Left kidney (tissue), 2 donors: ENCODE results near the gene YBX2. TPM values are rescaled to one million over a fixed set of nuclear protein-coding genes. Genes with fewer than 3 reads are reported as not detected.
"Not testable (repeated sequence)": the region's sequence is repeated elsewhere in the genome, so short reads cannot be mapped to it uniquely, and the experiment has no call there.

Experiments
- DNase-seq: peaks from one replicate; pipeline ENCODE4 v3.0.0-alpha.2; 2013
- polyA plus RNA-seq: library from polyadenylated mRNA; unstranded; fragments of 120-200 nt; gene quantifications from one replicate; pipeline ENCODE4 v1.2.1, GENCODE V29; 2013; ENCODE audit not compliant: insufficient read length

The YBX2 gene
- polyA plus RNA-seq, 1 donor = 4.1 TPM

GRCh38 chr17:7246779-7247178 is 47.7 kb downstream of the YBX2 start:
- DNase-seq = no peak

- not testable (repeated sequence) for DNase-seq
Measured at GRCh38 chr17:7243838-7244237, 50.6 kb downstream of the YBX2 start.

GRCh38 chr17:7243453-7243729 is 51.0 kb downstream of the YBX2 start:
- no peak for DNase-seq

- DNase-seq = peak; percentile 97
Measured at GRCh38 chr17:7242717-7243452, 51.6 kb downstream of the YBX2 start.

- DNase-seq = peak; percentile 96
Measured at GRCh38 chr17:7241783-7242716, 52.4 kb downstream of the YBX2 start, which contains the start of gene GABARAP. GABARAP (minus strand) TSS chr17:7242449; CDS start chr17:7242330, 119 bp downstream.

- no peak for DNase-seq
Measured at GRCh38 chr17:7241090-7241733, 53.2 kb downstream of the YBX2 start.

- no peak for DNase-seq
Measured at GRCh38 chr17:7240375-7240774, 54.1 kb downstream of the YBX2 start.

GRCh38 chr17:7239091-7240027 is 55.1 kb downstream of the YBX2 start, which contains the start of gene PHF23:
PHF23 (minus strand) TSS chr17:7239457; CDS start chr17:7239279, 178 bp downstream.
- DNase-seq = peak; percentile 99

GRCh38 chr17:7238420-7239090 is 55.9 kb downstream of the YBX2 start:
- no peak for DNase-seq

Other genes starting within 250 kb of the YBX2 start
- gene CLEC10A, start 214.4 kb downstream of the YBX2 start, polyA plus RNA-seq = 0.47 TPM
- gene ASGR2, start 179.8 kb downstream of the YBX2 start, polyA plus RNA-seq = 2.0 TPM
- gene ASGR1, start 115.3 kb downstream of the YBX2 start, polyA plus RNA-seq = 6.1 TPM
- gene DLG4, start 74.8 kb downstream of the YBX2 start, polyA plus RNA-seq = 36.0 TPM
- gene ACADVL, start 74.7 kb downstream of the YBX2 start, polyA plus RNA-seq = 478 TPM
- 52.5 TPM for gene DVL2, start 60.1 kb downstream of the YBX2 start, polyA plus RNA-seq
- gene PHF23, start 55.2 kb downstream of the YBX2 start, polyA plus RNA-seq = 52.8 TPM
- gene GABARAP, start 52.2 kb downstream of the YBX2 start, polyA plus RNA-seq = 390 TPM
- gene CTDNEP1, start 42.9 kb downstream of the YBX2 start, polyA plus RNA-seq = 150 TPM
- 54.9 TPM for gene ELP5, start 42.4 kb downstream of the YBX2 start, polyA plus RNA-seq
- gene CLDN7, start 32.2 kb downstream of the YBX2 start, polyA plus RNA-seq = 36.6 TPM
- 2.2 TPM for gene SLC2A4, start 12.9 kb downstream of the YBX2 start, polyA plus RNA-seq
- gene EIF5A, start 13.0 kb upstream of the YBX2 start, polyA plus RNA-seq = 284 TPM
- gene GPS2, start 20.7 kb upstream of the YBX2 start, polyA plus RNA-seq = 96.6 TPM
- gene NEURL4, start 34.7 kb upstream of the YBX2 start, polyA plus RNA-seq = 34.5 TPM
- 6.3 TPM for gene ACAP1, start 41.9 kb upstream of the YBX2 start, polyA plus RNA-seq
- gene KCTD11, start 57.5 kb upstream of the YBX2 start, polyA plus RNA-seq = 10.3 TPM
- gene TMEM95, start 60.5 kb upstream of the YBX2 start, polyA plus RNA-seq = not detected
- 5.5 TPM for gene TNK1, start 86.5 kb upstream of the YBX2 start, polyA plus RNA-seq
- 27.8 TPM for gene PLSCR3, start 99.9 kb upstream of the YBX2 start, polyA plus RNA-seq
- 74.9 TPM for gene TMEM256, start 109.5 kb upstream of the YBX2 start, polyA plus RNA-seq
- gene NLGN2, start 113.2 kb upstream of the YBX2 start, polyA plus RNA-seq = 28.1 TPM
- not detected for gene SPEM1, start 125.7 kb upstream of the YBX2 start, polyA plus RNA-seq
- not detected for gene SPEM2, start 131.0 kb upstream of the YBX2 start, polyA plus RNA-seq
- not detected for gene SPEM3, start 134.2 kb upstream of the YBX2 start, polyA plus RNA-seq
- gene TMEM102, start 140.8 kb upstream of the YBX2 start, polyA plus RNA-seq = 4.4 TPM
- 6.1 TPM for gene FGF11, start 144.9 kb upstream of the YBX2 start, polyA plus RNA-seq
- gene CHRNB1, start 150.4 kb upstream of the YBX2 start, polyA plus RNA-seq = 10.5 TPM
- 39.3 TPM for gene ZBTB4, start 185.0 kb upstream of the YBX2 start, polyA plus RNA-seq
- gene SLC35G6, start 186.8 kb upstream of the YBX2 start, polyA plus RNA-seq = 0.45 TPM
- 141 TPM for gene POLR2A, start 189.7 kb upstream of the YBX2 start, polyA plus RNA-seq